ENCODE data around the gene MACO1.
"Not testable (repeated sequence)": the region's sequence is repeated elsewhere in the genome, so short reads cannot be mapped to it uniquely, and the experiment has no call there.

The MACO1 gene

GRCh38 chr1:25460020-25460419 is 29.3 kb downstream of the MACO1 start:
- no peak for DNase-seq

- DNase-seq = not testable (repeated sequence)
Measured at GRCh38 chr1:25460816-25461215, 30.1 kb downstream of the MACO1 start.

GRCh38 chr1:25461849-25462248 is 31.2 kb downstream of the MACO1 start:
- no peak for DNase-seq

DNA sequence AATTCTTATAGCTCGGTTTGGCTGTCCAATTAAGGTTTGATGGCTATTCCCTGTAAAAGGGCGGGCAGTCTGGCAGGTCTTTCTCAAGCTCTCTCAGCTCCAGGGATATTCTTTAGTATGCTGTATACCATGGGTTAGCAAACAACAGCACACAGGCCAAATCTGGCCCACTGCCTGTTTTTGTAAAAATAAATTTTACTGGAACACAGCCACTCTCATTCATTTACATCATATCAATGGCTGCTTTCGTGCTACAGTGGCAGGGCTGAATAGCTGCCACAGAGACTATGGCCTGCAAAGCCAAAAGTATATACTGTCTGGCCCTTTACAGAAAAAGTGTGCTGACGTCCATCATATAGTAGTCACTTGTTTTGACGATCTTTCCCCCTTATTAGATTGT is 32.0 kb downstream of the MACO1 start:
- no peak for DNase-seq

DNA sequence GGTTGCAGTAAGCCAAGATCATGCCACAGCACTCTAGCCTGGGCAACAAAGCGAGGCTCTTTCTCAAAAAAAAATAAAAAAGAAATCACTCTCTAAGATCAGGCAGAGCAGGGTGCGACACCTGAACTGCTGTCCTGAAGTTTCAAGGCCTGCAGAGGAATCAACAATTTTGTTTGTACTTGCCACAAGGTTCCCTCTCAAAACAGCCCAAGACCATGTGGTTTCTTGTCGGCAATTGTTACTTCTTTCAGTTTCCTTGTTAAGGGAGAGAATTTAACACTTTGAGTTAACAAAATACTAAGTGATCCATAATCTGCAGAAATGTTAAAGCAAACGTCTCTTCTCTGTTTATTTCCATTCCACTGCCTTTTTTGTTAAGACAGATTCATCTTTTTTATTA is 36.5 kb downstream of the MACO1 start:
- no peak for DNase-seq

GRCh38 chr1:25467616-25468015 is 36.9 kb downstream of the MACO1 start:
- no peak for DNase-seq

GRCh38 chr1:25468033-25468432 is 37.3 kb downstream of the MACO1 start:
- DNase-seq = no peak

DNA sequence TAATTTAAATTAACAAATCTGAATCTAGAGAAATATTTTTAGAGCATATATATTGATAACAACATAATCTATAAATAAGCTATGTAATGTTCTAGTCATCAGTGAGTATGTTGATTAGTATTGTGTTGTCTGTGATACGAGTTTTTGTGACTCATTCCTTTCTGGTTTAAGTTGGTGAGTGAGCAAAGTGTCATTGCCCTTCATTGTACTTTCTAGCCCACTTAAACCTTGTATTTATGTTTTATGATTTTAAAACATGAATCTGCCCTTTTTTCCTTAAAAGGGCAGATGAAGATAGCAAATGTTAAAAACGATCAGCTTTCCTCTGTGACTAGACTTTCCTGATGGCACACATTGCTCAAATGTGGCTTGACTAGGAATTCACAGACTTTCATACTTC is 38.5 kb downstream of the MACO1 start:
- DNase-seq = no peak

DNA sequence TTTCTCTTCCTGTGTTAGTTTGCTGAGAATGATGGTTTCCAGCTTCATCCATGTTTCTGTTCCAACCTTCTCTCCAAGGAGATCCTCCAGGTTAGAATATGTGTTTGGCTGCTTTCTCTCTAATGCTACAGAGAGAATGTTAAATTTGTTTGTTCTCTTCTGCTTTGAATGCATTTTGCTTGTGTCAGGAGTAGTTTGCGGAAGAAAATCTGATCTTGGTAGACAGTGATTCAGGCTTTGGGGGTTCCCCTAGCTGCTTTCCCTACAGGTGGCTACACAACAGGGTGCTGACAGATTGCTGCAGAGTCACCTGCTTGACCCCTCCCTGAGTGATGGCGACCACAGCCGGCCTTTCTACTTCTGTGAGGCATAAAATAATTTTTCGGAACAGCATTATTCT is 41.8 kb downstream of the MACO1 start:
- no peak for DNase-seq

DNA sequence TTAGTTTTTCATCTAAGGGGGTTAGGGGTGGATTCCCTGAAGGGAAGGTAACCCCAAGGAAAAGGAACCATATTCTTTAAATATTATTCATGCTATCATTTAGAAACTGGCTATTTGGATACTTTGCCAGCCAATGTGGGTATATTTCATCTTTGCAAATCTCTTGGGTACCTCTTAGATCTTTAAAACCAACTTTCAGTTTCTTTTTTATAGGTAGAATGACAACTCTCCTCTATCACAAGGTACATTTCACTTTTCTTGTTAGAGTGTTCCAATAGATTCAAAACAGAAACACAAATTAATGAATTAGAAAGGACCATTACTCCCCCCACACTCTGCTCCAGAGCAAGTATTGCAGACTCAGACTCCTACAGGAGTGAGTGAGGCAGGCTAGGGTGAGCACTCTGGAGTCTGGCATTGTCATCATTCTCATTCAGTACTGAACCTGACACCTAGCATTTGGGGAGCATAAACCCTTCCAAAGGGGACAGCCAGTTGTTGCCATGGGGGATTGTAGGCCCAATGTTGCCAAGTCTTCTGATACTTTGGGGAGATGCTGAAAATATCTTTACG is 43.0 kb downstream of the MACO1 start:
- DNase-seq = no peak

- DNase-seq = no peak
Measured at GRCh38 chr1:25474439-25475047, 43.8 kb downstream of the MACO1 start.

DNA sequence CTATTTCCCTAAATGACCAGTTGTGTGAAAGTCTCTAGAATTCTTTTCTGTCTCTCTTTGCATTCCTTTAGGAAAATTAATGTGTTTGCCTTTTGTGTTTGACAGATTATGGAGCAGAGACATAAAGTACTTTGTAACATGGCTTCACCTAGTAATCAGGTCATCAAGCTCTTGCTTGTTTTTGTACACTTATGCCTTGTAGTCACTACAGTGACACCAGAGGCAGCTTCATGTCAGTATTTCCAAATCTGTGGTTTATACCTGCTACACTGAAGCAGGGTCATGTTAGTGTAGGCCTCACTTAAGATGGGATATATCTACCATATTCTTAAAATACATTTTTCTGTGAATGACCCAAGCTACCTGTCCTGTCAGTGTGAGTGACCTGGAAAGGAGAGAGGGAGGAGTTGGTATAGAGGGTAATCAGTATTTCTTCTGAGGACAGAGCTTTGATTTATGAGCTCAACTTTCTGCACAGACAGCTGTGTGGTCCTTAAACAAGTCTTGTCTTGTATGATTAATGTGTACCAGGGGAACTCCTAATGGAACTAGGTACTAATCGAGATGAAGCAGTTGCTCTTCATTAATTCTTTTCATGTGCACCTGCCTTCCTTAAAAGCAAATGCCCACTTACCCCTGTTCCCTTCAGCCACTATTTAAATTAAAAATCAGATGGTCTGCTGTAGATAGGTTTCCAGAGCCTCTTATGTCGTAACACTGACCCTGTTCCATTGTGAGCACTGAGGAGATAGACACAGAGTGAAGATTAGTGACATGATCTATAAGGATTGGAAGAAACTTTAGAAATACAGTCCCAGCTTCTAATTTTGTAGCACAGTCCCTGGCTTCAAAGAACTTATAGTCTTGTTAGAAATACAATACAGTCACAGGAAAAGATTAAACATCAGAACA is 45.7 kb downstream of the MACO1 start:
- DNase-seq = no peak

- DNase-seq = no peak
Measured at GRCh38 chr1:25477448-25478034, 46.8 kb downstream of the MACO1 start.

GRCh38 chr1:25478633-25479032 is 47.9 kb downstream of the MACO1 start:
- DNase-seq = no peak

DNA sequence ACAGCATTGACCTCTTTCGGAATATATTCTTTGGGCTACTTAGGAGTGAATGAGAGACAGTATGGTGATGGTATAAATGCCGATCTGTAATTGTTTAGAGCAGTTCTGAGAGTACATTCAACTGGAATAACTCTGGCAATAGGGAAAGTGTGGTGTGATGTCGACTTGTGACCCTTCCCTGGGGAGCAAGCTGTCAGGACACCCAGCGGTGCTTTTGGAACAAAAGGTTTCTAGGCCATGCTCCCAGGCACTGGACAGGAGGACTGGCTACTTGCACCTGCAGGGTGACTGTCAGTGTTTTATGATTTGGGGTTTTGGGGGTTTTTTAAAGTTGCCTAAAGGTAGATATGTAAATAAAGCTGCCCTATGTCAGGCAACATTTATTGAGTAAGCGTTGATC is 50.9 kb downstream of the MACO1 start:
- no peak for DNase-seq

DNA sequence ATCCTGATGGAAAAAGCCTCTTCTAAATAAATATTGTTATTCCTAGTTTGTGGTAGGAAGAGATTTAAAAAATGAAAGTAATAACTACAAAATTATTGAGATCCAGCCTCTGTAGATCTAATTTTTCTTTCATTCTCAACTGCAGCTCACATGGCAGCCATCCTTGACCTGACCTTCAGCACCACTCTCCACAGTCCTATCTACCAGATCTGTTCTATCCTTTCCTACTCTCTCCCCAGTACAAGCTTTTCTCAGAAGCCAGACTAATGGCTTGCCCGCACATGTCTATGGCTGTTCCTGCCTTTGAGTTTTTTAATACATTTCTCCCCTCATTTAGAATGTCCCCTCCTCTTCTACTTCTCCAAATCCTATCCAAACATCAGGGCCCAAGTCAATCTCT is 51.5 kb downstream of the MACO1 start:
- DNase-seq = no peak

- no peak for DNase-seq
Measured at GRCh38 chr1:25484096-25484495, 53.4 kb downstream of the MACO1 start.

DNA sequence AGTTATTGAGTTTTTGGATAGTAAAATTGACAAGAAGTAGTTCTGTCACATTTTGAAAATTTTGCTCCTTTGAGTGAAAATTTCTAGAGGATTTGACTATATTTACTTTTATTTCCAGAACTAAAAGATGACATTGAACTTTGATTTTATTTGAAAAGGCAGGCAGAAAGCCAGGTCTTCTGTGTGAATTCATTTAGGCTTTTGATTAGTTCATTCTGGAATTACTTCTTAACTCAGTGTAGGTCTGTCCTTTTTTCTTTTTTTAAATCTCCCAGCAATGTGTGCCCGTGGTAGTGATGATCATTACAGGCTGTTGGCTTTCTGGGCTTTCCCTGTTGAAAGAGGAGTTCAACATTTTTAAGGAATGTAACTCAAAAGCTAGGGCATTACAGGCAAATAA is 53.8 kb downstream of the MACO1 start:
- DNase-seq = no peak

GRCh38 chr1:25485536-25486411 is 55.1 kb downstream of the MACO1 start:
- no peak for DNase-seq

DNA sequence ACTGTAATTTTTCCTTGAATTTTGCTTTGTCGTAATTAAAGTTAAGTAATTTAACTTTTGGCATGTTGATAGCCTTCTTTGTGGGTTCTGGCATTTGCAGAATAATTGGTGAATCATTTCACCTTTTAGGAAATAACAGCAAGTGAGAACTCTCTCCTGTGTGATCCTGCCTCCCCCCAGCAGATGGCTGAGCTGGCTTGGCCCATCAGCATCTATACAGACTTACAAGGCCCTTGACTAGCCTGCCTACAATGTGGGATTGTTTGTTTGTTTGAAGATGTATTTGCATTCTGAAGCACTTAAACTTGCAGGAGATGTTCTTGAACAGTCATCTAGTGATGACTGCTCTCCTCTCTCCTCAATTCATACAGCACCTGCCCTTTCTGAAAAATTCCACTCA is 55.9 kb downstream of the MACO1 start:
- no peak for DNase-seq

GRCh38 chr1:25487628-25488027 is 56.9 kb downstream of the MACO1 start:
- DNase-seq = no peak

- no peak for DNase-seq
Measured at GRCh38 chr1:25492323-25492722, 61.6 kb downstream of the MACO1 start.

DNA sequence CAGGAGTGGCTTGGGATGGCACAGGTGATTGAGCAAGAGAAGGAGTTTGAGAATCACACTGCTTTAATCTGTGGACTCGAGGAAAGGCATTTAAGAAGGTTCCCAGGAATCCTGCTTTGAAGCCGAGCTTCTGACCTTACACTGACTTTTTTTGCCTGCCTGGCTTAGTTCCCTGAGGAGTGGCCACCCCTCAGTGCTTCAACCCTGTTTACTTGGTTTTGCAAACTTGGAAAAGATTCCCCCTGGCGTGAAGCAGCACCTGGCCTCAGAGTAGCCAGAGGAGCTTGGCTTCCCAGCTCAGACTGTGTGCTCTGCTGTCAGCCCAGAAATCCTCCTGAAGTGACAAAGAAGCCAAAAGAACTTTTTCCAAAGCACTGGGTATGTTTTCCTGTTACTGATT is 64.3 kb downstream of the MACO1 start:
- DNase-seq = no peak
